GM12878 (cell line): ENCODE results near the gene GDA. TPM values are rescaled to one million over a fixed set of nuclear protein-coding genes. Genes with fewer than 3 reads are reported as not detected.

Source experiments
- ATAC-seq: fragments of 200-7000 bp; cut with Tn5 transposase; 3 replicates; pipeline ENCODE4 v1.9.1; 2020; ENCODE audit warnings: mild to moderate bottlenecking, moderate library complexity
- BruUV-seq: library from RNA; stranded (reverse); fragments of 400-500 nt; replicated peaks from 2 replicates; lab custom pipeline; 2021; lab: Mats Ljungman, UMichigan
- CTCF ChIA-PET: fragments of 300-600 bp; sonication (Branson Sonifier 250); formaldehyde crosslinking; extraction: SDS; loops from one replicate; lab custom pipeline; 2021; ENCODE audit warnings: inconsistent platforms; lab: Yijun Ruan, JAX
- POLR2A ChIA-PET: fragments of 350-600 bp; formaldehyde crosslinking; extraction: SDS; loops from one replicate; lab custom pipeline; 2021; ENCODE audit warnings: inconsistent platforms; lab: Charles Lee
- RAD21 ChIA-PET: fragments of 300-600 bp; sonication (Branson Sonifier 250); formaldehyde crosslinking; loops from one replicate; lab custom pipeline; 2023; ENCODE audit warnings: antibody characterized with exemption; ENCODE audit not compliant: unreplicated experiment; lab: Charles Lee
- SMC1A ChIA-PET: fragments of 300-600 bp; sonication (Branson Sonifier 250); formaldehyde crosslinking; loops from one replicate; lab custom pipeline; 2023; ENCODE audit not compliant: unreplicated experiment, uncharacterized antibody; lab: Charles Lee
- DNase-seq: peaks from one replicate; pipeline ENCODE4 v3.0.0-alpha.2; 2011; ENCODE audit warnings: low read depth, low spot score
- FAIRE-seq: peaks from 3 replicates; lab custom pipeline; 2011; peaks lifted over from hg19 to GRCh38; lab: Jason Lieb, UNC
- H2AFZ ChIP-seq: 2 replicates; pipeline ENCODE4 v1.6.0; 2011; ENCODE audit warnings: low read depth, low read length, control low read depth; ENCODE audit not compliant: control insufficient read depth
- H3K27ac ChIP-seq: 2 replicates; pipeline ENCODE4 v1.5.1; 2011; ENCODE audit warnings: control low read depth; ENCODE audit not compliant: control insufficient read depth, insufficient read depth
- H3K27me3 ChIP-seq, 2 experiments: replicated peaks in 1 of 2; 2 replicates each; pipeline versions ENCODE4 v1.6.0 to v1.6.1; 2011; ENCODE audit warnings: low read length in 1 of 2; ENCODE audit not compliant: control insufficient read depth in 2 of 2, insufficient read depth in 2 of 2
- H3K36me3 ChIP-seq, 2 experiments: 2 replicates each; pipeline ENCODE4 v1.5.1; 2011; ENCODE audit warnings: low read length in 1 of 2; ENCODE audit not compliant: control insufficient read depth in 2 of 2, insufficient read depth in 2 of 2
- H3K4me1 ChIP-seq: 2 replicates; pipeline ENCODE4 v1.6.1; 2011; ENCODE audit warnings: mild to moderate bottlenecking, low read length, moderate library complexity, mixed read lengths; ENCODE audit not compliant: control insufficient read depth, insufficient read depth
- H3K4me2 ChIP-seq: 2 replicates; pipeline ENCODE4 v1.6.0; 2011; ENCODE audit warnings: control low read depth; ENCODE audit not compliant: control insufficient read depth, insufficient read depth
- H3K4me3 ChIP-seq: fragments of 200-600 bp; sonication (generic); 2 replicates; pipeline ENCODE4 v1.5.1; 2016
- H3K79me2 ChIP-seq: 2 replicates; pipeline ENCODE4 v1.6.0; 2011; ENCODE audit warnings: low read length; ENCODE audit not compliant: control insufficient read depth, insufficient read depth
- H3K9ac ChIP-seq: 2 replicates; pipeline ENCODE4 v1.8.0; 2011; ENCODE audit warnings: low read length, control low read depth, mixed read lengths; ENCODE audit not compliant: control insufficient read depth, insufficient read depth
- H3K9me3 ChIP-seq: replicated peaks from 3 replicates; pipeline ENCODE4 v1.5.1; 2011; ENCODE audit warnings: mild to moderate bottlenecking, low read length; ENCODE audit not compliant: control insufficient read depth, insufficient read depth
- H4K20me1 ChIP-seq: 2 replicates; pipeline ENCODE4 v1.6.0; 2011; ENCODE audit not compliant: control insufficient read depth, insufficient read depth
- IKZF2 ChIP-seq, 2 experiments: fragments of 450-650 bp; IDR thresholded peaks; 2 replicates each; pipeline ENCODE4 v1.6.1; 2017; ENCODE audit warnings: mild to moderate bottlenecking in 2 of 2, moderate library complexity in 2 of 2
- NBN ChIP-seq: fragments of 450-650 bp; IDR thresholded peaks from 2 replicates; pipeline ENCODE4 v1.6.1; 2016
- NFIC ChIP-seq: IDR thresholded peaks from 2 replicates; pipeline ENCODE4 v1.6.1; 2012; ENCODE audit warnings: low read depth, mild to moderate bottlenecking, inconsistent platforms, low read length, moderate library complexity
- NR2F1 ChIP-seq: fragments of 450-650 bp; conservative IDR thresholded peaks from 2 replicates; pipeline ENCODE4 v1.6.1; 2017; ENCODE audit warnings: mild to moderate bottlenecking
- RFX5 ChIP-seq: IDR thresholded peaks from 2 replicates; pipeline ENCODE4 v1.6.1; 2011; ENCODE audit warnings: low read depth, low read length, improper control_type of control experiment
- SUZ12 ChIP-seq: fragments of 200-600 bp; sonication (generic); IDR thresholded peaks from one replicate; pipeline ENCODE4 v1.6.1; 2018; ENCODE audit warnings: antibody characterized with exemption, mild to moderate bottlenecking; ENCODE audit not compliant: unreplicated experiment
- TAF1 ChIP-seq: IDR thresholded peaks from 2 replicates; pipeline ENCODE4 v1.6.1; 2011; ENCODE audit warnings: mild to moderate bottlenecking, low read depth, low read length, borderline replicate concordance
- WRNIP1 ChIP-seq: IDR thresholded peaks from 2 replicates; pipeline ENCODE4 v1.6.1; 2011; ENCODE audit warnings: low read depth, low read length, improper control_type of control experiment, borderline replicate concordance
- YBX1 ChIP-seq: fragments of 450-650 bp; IDR thresholded peaks from 2 replicates; pipeline ENCODE4 v1.6.1; 2016; ENCODE audit warnings: antibody characterized with exemption
- ZZZ3 ChIP-seq: IDR thresholded peaks from 2 replicates; pipeline ENCODE4 v1.6.1; 2011; ENCODE audit warnings: low read depth; ENCODE audit not compliant: control insufficient read depth, insufficient read length
- WGBS: methylation state at CpG from one replicate; pipeline ENCODE4 v1.1.6; 2016; ENCODE audit warnings: low lambda C conversion rate; ENCODE audit not compliant: insufficient replicate concordance, insufficient coverage; ENCODE audit errors: missing lambda C conversion rate; 5-methylcytosine and 5-hydroxymethylcytosine counted together
- in situ Hi-C: fragments of 300-500 bp; cut with MboI; formaldehyde crosslinking; loops from 9 replicates; pipeline ENCODE4 v1.14.3; 2018; ENCODE audit warnings: mixed read lengths
- intact Hi-C: fragments of 100-400 bp; cut with micrococcal nuclease; formaldehyde crosslinking; loops from one replicate; pipeline ENCODE4 v1.14.2; 2022; ENCODE audit not compliant: unreplicated experiment
- polyA plus RNA-seq, 11 experiments: library from polyadenylated mRNA; depleted of rRNA in 4 of 11; unstranded in 6 of 11; stranded (reverse) in 5 of 11; fragments of >200 nt; fragmentation: Nextera tagmentation in 4 of 11; fragmentation: Illumina TruSeq in 1 of 11; extraction: Ambion mirVana in 4 of 11; extraction: Trizol in 1 of 11; gene quantifications; 1 replicate in 1 of 11; 2 replicates in 10 of 11; pipeline versions ENCODE4 v1.2.1 to v1.2.3, GENCODE V29; 2011 to 2016; ENCODE audit warnings: inconsistent platforms in 2 of 11, missing spikeins in 2 of 11, low read depth in 1 of 11
- total RNA-seq, 4 experiments: library from RNA; depleted of rRNA in 3 of 4; stranded (reverse); fragments of >200 nt in 3 of 4; fragmentation: Illumina TruSeq in 1 of 4; extraction: Trizol in 1 of 4; gene quantifications; 2 replicates each; pipeline versions ENCODE4 v1.2.1 to v1.2.3, GENCODE V29; 2013 to 2021
- TF ChIP-seq, protein P1 (sequence below): fragments of 150-350 bp; IDR thresholded peaks from 2 replicates; pipeline ENCODE4 v1.6.1; 2014; ENCODE audit warnings: mild to moderate bottlenecking, low read depth, low read length
- TF ChIP-seq, protein P2 (sequence below): fragments of 450-650 bp; formaldehyde crosslinking; IDR thresholded peaks from 2 replicates; pipeline ENCODE4 v1.4.0; 2020; ENCODE audit warnings: mild to moderate bottlenecking, moderate library complexity

Gene GDA
- total and polyA plus RNA-seq, 10 of the 15 experiments (the other 5 are each of a cell fraction or from before 2014, with no cell fraction given): 0.19 to 17.9 (median 0.48) TPM; not detected in 2

DNA sequence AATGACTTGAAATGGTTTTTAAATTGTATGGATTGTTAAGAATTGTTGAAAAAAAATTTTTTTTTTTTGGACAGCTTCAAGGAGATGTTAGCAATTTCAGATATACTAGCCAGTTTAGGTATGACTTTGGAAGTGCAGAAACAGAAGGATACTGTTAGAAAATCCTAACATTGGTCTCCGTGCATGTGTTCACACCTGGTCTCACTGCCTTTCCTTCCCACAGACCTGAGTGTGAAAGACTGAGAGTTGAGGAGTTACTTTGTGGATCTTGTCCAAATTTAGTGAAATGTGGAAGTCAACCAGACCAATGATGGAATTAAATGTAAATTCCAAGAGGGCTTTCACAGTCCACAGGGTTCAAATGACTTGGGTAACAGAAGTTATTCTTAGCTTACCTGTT lies 102.3 kb downstream of the GDA start:
- POLR2A ChIA-PET: interaction anchor here (0.5 kb wide), 1 partner anchor 27 kb away, joined by 4 read pairs; no protein-coding TSS in a partner anchor
- in situ Hi-C loops: no loop called here
- 5% methylated on average over 1 of the region's 1 CpG for WGBS

More for the DNA sequence above, 102.3 kb downstream of the GDA start:
- Histone ChIP-seq H3K27ac (no peak overlapping the region), H3K36me3 (no peaks in the 10 kb centered on the region), H3K9me3 (no peaks in the 10 kb centered on the region), H3K4me2 (no peak overlapping the region), H3K4me1 (no peaks in the 10 kb centered on the region), H4K20me1 (no peaks in the 10 kb centered on the region), H3K79me2 (no peaks in the 10 kb centered on the region), H3K9ac (no peak overlapping the region), H3K4me3 (no peak overlapping the region), H2AFZ (no peak overlapping the region), H3K27me3 (no peaks in the 10 kb centered on the region)
- TF ChIP-seq SUZ12: no peak
- TF ChIP-seq, protein P1, sequence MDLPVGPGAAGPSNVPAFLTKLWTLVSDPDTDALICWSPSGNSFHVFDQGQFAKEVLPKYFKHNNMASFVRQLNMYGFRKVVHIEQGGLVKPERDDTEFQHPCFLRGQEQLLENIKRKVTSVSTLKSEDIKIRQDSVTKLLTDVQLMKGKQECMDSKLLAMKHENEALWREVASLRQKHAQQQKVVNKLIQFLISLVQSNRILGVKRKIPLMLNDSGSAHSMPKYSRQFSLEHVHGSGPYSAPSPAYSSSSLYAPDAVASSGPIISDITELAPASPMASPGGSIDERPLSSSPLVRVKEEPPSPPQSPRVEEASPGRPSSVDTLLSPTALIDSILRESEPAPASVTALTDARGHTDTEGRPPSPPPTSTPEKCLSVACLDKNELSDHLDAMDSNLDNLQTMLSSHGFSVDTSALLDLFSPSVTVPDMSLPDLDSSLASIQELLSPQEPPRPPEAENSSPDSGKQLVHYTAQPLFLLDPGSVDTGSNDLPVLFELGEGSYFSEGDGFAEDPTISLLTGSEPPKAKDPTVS: no peak
- no peak for TF ChIP-seq WRNIP1
- TF ChIP-seq RFX5: no peak
- no peak for TF ChIP-seq NBN
- no peak for TF ChIP-seq IKZF2 (IDR thresholded peaks at IDR 0.05)
- TF ChIP-seq NR2F1: no peak
- no peak for TF ChIP-seq YBX1
- no peak for TF ChIP-seq ZZZ3
- no peak for TF ChIP-seq NFIC
- no peak for TF ChIP-seq TAF1
- TF ChIP-seq, protein P2, sequence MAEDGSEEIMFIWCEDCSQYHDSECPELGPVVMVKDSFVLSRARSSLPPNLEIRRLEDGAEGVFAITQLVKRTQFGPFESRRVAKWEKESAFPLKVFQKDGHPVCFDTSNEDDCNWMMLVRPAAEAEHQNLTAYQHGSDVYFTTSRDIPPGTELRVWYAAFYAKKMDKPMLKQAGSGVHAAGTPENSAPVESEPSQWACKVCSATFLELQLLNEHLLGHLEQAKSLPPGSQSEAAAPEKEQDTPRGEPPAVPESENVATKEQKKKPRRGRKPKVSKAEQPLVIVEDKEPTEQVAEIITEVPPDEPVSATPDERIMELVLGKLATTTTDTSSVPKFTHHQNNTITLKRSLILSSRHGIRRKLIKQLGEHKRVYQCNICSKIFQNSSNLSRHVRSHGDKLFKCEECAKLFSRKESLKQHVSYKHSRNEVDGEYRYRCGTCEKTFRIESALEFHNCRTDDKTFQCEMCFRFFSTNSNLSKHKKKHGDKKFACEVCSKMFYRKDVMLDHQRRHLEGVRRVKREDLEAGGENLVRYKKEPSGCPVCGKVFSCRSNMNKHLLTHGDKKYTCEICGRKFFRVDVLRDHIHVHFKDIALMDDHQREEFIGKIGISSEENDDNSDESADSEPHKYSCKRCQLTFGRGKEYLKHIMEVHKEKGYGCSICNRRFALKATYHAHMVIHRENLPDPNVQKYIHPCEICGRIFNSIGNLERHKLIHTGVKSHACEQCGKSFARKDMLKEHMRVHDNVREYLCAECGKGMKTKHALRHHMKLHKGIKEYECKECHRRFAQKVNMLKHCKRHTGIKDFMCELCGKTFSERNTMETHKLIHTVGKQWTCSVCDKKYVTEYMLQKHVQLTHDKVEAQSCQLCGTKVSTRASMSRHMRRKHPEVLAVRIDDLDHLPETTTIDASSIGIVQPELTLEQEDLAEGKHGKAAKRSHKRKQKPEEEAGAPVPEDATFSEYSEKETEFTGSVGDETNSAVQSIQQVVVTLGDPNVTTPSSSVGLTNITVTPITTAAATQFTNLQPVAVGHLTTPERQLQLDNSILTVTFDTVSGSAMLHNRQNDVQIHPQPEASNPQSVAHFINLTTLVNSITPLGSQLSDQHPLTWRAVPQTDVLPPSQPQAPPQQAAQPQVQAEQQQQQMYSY (CRISPR knock-in tag): no peak
- SMC1A ChIA-PET: interaction anchor here (1.1 to 1.9 kb wide), 4 partner anchors 9 to 49 kb away, joined by 3 to 10 read pairs (median 4); no protein-coding TSS in a partner anchor
- CTCF ChIA-PET: interaction anchor here (1.1 to 2.8 kb wide), 6 partner anchors 9 to 212 kb away, joined by 3 to 14 read pairs (median 5); no protein-coding TSS in a partner anchor
- BruUV-seq: no TSS peak
- intact Hi-C loops: no loop called here
- RAD21 ChIA-PET: interaction anchor here (1.6 kb wide), 1 partner anchor 49 kb away, joined by 5 read pairs; no protein-coding TSS in a partner anchor
- no peak for DNase-seq
- no peak for ATAC-seq
- no peak for FAIRE-seq
